Measurements from ENCODE around the gene CFAP20DC.

The CFAP20DC gene

GRCh38 chr3:58794750-58795149 is 255.1 kb downstream of the CFAP20DC start:
- DNase-seq, result peak; percentile 2

GRCh38 chr3:58793938-58794337 is 255.9 kb downstream of the CFAP20DC start:
- no peak for DNase-seq

DNA sequence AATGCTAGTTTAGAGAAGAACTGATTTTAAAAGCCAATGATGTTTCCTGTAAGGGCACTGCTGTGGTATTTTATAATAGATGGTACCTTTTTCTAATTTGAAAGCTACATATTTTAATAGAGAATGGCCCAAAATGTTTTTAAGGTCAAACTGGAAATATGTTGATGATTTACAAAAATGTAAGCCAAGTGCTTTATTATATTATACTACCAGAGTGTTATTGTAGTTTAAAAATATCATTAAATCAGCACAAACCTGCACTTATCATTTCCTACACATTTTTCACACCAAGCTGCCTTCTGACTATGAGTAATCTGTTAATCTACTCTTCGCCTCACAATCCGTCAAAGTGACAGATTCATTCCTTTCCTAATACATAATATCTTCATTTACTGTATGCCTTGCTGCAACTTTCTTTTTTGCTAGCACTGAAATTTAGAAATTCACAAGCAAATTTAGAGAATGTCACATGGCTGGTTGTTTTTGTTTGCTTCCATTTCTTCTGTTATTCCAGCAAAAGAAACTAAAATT is 256.8 kb downstream of the CFAP20DC start:
- no peak for DNase-seq

GRCh38 chr3:58789385-58789784 is 260.4 kb downstream of the CFAP20DC start:
- DNase-seq, result no peak

DNA sequence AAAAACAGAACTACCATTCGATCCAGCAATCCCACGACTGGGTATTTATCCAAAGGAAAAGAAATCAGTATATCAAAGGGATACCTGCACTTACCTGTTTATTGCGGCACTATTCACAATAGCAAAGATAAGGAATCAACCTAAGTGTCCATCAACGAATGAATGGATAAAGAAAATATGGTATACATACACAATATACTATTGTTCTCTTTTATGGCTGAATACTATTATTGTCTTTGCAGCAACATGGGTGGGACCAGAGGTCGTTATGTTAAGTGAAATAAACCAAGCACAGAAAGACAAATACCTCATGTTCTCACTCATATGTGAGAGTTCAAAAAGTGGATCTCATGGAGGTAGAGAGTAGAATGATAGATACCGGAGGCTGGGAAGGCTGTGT is 264.9 kb downstream of the CFAP20DC start:
- DNase-seq, result no peak

DNA sequence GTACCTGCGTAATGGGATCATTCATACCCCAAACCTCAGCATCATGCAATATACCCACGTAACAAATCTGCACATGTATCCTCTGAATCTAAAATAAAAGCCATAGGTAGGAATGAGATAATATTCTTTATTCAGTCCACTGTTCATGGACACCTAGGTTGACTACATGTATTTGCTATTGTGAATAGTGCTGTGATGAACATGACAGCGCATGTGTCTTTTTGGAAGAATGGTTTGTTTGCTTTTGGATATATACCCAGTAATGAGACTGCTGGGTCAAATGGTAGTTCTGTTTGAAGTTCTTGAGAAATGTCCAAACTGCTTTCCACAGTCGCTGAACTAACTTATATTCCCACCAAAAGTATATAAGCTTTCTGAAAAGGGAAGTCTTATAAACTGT is 265.4 kb downstream of the CFAP20DC start:
- DNase-seq, result no peak

GRCh38 chr3:58783845-58784244 is 266.0 kb downstream of the CFAP20DC start:
- no peak for DNase-seq

DNA sequence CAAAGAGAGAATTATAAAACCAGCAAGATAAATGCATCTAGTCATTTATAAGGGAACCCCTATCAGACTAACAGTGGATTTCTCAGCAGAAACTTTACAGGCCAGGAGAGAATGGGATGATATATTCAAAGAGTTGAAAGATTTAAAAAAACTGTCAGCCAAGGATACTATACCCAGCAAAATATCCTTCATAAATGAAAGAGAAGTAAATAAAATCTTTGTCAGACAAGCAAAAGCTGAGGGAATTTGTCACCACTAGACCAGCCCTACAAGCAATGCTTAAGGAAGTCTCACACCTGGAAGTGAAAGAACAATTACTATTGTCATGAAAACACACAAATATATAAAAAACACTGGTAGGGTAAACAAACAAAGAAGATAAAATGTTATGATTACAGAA is 269.9 kb downstream of the CFAP20DC start:
- DNase-seq, result no peak

GRCh38 chr3:58776231-58776630 is 273.6 kb downstream of the CFAP20DC start:
- DNase-seq, result no peak

- DNase-seq, result no peak
Measured at GRCh38 chr3:58772462-58772861, 277.4 kb downstream of the CFAP20DC start.

DNA sequence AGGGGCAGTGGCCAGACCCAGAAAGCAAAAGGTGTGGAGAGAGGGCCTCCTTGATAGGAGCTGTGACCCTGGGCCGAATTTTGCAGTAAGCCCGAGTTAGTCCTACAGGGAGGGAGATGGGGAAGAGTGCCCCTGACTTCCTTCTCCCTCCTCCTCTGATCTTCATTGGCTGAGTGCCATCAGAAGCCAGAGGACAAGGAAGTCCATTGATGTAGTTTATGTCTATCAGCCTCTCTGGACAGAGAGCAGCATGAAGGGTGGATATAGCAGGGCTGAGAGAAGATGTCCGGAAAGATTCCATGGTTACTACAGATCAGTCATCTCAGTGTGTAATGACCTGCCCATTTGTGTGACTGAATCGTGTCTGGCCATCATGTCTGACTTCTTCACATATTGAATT is 280.8 kb downstream of the CFAP20DC start:
- DNase-seq, result no peak

DNA sequence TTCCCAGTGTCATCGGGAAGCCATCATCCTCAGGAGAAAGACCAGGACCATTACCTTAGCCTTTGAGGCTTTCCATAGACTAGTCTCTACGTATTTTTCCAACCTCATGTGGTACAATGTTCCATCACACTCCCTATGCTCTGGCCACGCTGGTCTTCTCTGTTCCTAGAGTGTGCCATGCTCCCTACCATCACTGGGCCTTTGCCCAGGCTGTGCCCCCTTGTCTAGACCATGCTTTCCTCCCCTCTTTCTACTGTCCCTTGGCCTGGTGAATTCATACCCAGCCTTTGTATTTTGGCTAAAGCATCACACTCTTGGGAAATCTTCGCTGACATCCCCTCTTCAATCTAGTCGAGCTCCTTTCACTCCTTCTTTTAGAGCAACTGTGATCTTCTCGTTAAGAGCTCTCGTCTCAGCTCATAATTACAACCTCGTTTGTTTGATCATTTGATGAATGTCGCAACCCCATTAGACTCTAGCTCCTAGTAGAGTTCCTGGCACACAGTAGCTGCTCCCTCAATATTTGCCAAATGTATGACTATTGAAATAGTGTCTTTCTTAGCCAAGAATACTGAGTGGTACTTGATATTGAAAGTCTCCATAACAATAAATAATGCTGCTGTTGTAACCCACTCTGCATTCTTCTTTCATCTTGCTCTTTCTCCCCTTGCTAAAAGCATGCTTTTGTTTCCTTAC is 283.1 kb downstream of the CFAP20DC start:
- DNase-seq, result peak; percentile 0

- no peak for DNase-seq
Measured at GRCh38 chr3:58755150-58755549, 294.7 kb downstream of the CFAP20DC start.

DNA sequence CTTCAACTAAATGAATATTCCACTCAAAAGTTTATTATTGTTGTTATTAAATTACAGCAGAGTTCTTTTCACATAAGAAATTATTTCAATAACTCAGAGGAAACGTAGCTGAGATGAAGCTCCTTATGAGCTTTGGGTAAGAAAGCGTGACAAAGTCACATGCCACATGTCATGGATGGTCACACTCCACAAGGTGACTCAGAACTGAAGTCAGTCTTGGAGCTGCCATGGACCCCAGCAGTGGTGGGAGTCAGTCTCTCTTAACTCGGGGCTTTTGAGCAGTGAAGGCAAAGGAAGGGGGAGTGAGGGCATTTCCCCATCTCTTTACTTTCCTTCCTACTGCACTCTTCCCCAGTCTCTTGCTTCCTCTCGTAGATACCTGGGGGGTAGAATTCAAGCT is 295.8 kb downstream of the CFAP20DC start:
- DNase-seq, result no peak

- no peak for DNase-seq
Measured at GRCh38 chr3:58751882-58752567, 297.8 kb downstream of the CFAP20DC start.

DNA sequence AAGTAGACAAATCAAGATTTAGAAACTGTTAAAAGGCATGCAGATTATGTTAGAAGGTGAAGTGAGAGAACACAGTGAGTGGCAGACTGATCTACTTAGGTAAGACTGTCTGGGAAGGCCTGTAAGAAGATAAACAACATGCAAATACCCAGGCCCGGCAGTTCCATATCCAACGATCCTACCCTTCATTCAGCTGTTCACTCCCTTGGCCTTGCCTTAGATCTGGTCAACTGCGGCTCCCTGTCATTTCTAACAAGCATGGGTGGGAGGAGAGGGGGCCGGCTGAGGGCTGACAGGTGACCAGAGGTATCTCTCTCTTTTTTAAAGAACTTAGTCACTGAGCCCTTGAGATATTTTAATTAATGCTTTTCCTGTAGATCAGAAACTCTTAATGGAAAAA is 298.6 kb downstream of the CFAP20DC start:
- no peak for DNase-seq

DNA sequence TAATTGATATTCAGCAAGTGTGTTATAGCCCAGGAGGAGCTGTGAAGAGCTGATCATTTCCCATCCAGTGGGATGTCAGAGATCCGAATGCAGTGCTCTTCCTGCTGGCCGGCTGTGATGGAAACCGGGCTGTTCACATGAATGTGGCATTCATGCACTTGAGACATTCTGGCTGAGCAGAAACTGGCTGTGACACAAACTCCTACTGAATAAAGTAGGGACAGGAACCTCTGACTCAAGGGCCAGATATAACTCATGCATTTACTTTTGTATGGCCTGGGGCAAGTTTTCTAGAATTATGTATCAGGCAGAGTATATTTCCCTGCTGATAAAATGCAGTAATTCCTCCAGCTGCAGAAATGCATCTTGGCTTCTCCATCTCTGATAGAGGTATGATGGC is 299.9 kb downstream of the CFAP20DC start:
- DNase-seq, result no peak

GRCh38 chr3:58748024-58748423 is 301.8 kb downstream of the CFAP20DC start:
- no peak for DNase-seq

DNA sequence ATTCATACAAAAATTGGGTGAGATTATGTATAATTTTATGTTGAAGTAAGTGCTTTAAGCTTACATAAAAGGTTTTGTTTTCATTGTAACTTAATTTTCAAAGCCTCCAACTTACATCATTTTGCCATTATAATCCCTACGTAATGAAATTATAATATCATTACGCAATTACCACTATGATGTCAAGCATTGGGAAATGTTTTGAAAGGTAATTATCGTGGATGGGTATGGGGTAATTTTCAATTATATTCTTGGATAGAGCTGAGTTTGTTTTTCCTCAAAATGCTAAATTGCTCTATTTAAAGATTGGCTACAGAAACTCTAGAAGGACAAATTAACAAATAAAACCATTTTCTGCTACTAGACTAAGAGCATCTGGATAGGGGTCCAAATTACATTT is 303.1 kb downstream of the CFAP20DC start:
- DNase-seq, result no peak

GRCh38 chr3:58743296-58743695 is 306.5 kb downstream of the CFAP20DC start:
- no peak for DNase-seq

DNA sequence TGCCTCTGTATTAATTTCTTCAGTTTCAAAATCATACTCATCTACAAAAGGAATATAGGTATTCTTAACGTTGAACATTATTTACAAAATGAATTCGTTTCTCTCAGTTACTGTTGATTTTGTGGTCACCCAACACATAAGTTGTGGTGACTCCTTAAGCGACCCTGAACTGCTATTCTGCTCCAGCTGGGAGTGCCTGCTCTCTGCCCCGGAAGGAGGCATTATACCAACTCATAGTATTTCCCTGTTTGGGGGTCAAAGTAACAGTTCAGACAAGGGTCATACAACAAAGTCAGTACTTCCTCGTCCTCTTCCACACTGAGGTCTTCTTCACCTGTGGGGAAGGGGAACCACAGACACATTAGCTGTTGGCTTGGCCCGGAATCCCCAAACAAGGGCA is 307.6 kb downstream of the CFAP20DC start:
- no peak for DNase-seq

DNA sequence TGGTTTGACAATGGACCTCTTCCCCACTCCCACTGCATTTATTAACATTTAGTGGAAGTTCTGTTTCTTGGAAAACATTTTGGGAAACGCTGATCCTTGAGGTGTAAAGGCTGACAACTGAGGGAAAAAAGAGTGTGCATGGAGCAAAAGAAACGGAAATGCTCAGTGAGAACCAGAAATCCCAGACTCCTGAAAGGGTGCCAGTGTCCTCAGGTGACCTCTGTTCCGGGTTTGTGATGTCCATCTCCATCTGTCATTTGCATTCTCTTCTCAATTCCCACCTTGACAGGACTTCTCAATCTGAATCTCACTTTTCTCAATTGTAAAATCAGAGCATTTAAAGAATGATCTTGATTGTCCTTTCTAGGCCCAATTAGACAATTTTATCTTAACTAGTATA is 312.2 kb downstream of the CFAP20DC start:
- no peak for DNase-seq

DNA sequence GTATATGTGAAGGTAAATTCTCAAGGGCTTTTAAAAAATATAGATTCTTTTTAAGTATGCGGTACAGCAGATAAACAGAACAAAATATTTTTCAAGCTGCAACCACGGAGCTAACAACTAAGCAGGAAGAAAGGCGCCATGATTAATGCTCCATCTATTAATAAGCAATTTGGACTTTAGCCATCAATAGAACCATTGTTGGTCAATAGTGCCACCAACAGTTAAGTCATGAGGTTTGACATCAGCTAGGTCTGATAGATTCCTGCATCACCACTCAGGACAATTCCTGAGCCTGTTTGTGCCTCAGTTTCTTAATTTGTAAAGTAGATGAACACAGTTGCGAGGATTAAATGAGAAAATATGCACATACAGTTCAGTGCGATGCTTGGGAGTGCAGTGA is 318.2 kb downstream of the CFAP20DC start:
- DNase-seq, result no peak

- DNase-seq, result no peak
Measured at GRCh38 chr3:58728723-58729122, 321.1 kb downstream of the CFAP20DC start.

Data from NCI-H1436 treated with DMSO at 0.1 percent for 48 hours (cell line).